ENCODE results near the gene CFAP20.

Gene CFAP20

DNA sequence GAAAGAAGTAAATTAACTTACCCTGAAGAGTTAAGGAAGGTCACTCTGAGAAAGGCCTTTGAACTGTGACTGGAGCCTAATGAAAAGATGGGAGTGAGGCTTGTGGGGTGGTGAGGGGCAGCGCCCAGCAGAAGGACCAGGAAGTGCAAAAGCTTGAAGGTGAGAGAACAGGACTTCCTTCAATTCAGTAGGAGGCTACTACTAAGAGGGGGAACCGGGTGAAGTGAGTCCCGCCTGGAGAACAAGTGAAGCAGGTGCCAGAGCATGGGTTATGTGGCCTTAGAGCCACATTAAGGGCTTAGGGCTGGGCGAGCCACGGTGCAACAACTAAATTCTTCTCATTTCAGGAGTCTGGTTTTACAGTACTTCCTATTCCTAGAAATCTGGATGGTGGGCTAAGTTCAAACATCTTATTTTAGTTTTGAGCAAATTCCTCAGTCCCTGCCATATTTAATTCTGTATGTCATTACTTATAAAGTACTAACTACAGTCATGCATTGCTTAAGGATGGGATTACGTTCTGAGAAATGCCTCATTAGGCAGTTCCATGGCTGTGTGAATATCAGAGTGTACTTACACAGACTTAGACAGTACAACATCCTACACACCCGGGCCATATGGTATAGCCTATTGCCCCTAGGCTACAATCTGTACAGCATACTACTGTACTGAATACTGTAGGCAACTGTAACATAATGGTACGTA is 5.1 kb downstream of the CFAP20 start:
- no peak overlapping the region for H3K4me3 ChIP-seq (replicated peaks; ENCODE audit: insufficient read depth, low read length)
- no peak for DNase-seq (ENCODE audit: low read depth in 1 of 2, low spot score in 1 of 2)
- TF ChIP-seq, protein P1, sequence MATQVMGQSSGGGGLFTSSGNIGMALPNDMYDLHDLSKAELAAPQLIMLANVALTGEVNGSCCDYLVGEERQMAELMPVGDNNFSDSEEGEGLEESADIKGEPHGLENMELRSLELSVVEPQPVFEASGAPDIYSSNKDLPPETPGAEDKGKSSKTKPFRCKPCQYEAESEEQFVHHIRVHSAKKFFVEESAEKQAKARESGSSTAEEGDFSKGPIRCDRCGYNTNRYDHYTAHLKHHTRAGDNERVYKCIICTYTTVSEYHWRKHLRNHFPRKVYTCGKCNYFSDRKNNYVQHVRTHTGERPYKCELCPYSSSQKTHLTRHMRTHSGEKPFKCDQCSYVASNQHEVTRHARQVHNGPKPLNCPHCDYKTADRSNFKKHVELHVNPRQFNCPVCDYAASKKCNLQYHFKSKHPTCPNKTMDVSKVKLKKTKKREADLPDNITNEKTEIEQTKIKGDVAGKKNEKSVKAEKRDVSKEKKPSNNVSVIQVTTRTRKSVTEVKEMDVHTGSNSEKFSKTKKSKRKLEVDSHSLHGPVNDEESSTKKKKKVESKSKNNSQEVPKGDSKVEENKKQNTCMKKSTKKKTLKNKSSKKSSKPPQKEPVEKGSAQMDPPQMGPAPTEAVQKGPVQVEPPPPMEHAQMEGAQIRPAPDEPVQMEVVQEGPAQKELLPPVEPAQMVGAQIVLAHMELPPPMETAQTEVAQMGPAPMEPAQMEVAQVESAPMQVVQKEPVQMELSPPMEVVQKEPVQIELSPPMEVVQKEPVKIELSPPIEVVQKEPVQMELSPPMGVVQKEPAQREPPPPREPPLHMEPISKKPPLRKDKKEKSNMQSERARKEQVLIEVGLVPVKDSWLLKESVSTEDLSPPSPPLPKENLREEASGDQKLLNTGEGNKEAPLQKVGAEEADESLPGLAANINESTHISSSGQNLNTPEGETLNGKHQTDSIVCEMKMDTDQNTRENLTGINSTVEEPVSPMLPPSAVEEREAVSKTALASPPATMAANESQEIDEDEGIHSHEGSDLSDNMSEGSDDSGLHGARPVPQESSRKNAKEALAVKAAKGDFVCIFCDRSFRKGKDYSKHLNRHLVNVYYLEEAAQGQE (IDR thresholded peaks at IDR 0.05; ENCODE audit: insufficient replicate concordance, low read depth) = no peak
- TF ChIP-seq POLR2AphosphoS5 (IDR thresholded peaks at IDR 0.05; ENCODE audit: low read depth) (no peak), GABPA (IDR thresholded peaks at IDR 0.05; ENCODE audit: low read depth) (no peak), CTCF (IDR thresholded peaks at IDR 0.05; ENCODE audit: insufficient read depth, low read length) (no peak), SPI1 (IDR thresholded peaks at IDR 0.05; ENCODE audit: borderline replicate concordance, low read depth) (no peak)
- no peak overlapping the region for H3K27ac ChIP-seq (replicated peaks)
- no peaks in the 10 kb centered on the region for H3K27me3 ChIP-seq (ENCODE audit: insufficient read depth, poor library complexity, severe bottlenecking)

DNA sequence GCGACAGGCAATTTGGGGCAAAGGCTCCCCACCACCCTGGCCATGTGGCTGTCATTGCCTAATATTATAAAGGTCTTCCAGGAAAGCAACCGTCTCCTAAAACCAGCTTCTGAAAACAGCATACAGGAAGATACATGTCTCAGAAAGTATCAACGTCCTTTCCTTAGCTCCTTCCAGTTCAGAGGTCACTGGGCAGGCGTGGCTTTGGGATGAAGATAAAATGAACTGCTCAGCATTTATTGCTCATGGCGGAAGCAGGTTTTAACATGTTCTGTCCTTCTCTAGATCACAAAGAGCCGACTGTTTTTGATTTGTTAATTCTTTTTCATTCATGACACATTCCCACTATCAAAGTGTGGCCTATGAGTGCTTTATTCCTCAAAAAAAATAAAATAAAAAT is 8.0 kb downstream of the CFAP20 start:
- Histone ChIP-seq H3K27me3 (ENCODE audit: insufficient read depth, poor library complexity, severe bottlenecking) (no peaks in the 10 kb centered on the region), H3K4me3 (replicated peaks; ENCODE audit: insufficient read depth, low read length) (no peak overlapping the region), H3K27ac (replicated peaks) (no peak overlapping the region)
- TF ChIP-seq SPI1 (IDR thresholded peaks at IDR 0.05; ENCODE audit: borderline replicate concordance, low read depth) (no peak), GABPA (IDR thresholded peaks at IDR 0.05; ENCODE audit: low read depth) (no peak), CTCF (IDR thresholded peaks at IDR 0.05; ENCODE audit: insufficient read depth, low read length) (no peak), POLR2AphosphoS5 (IDR thresholded peaks at IDR 0.05; ENCODE audit: low read depth) (no peak)
- TF ChIP-seq, protein P1 (IDR thresholded peaks at IDR 0.05; ENCODE audit: insufficient replicate concordance, low read depth) = no peak
- DNase-seq (ENCODE audit: low read depth in 1 of 2, low spot score in 1 of 2) = no peak

DNA sequence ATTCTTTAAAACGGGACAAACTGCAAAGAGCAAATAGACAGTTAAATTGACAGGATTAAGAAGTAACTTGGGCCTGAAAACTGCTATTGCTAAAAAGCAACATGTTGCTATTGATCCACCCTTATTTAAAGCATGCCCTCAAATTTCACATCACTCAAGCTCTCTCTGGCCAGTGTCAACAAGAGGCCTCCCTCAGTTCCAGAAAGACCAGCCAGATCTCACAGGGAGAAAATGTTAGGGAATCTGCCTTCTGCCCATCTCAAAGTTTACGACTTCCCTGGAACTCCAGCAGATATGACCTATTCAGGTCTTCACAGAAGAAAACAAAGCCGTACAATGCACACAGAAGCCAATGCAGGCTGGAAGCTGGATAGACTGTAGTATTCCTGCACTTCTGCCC is 8.9 kb downstream of the CFAP20 start:
- no peak for DNase-seq (ENCODE audit: low read depth in 1 of 2, low spot score in 1 of 2)
- H3K27ac ChIP-seq (replicated peaks) = no peak overlapping the region
- TF ChIP-seq SPI1 (IDR thresholded peaks at IDR 0.05; ENCODE audit: borderline replicate concordance, low read depth) (no peak), GABPA (IDR thresholded peaks at IDR 0.05; ENCODE audit: low read depth) (no peak), POLR2AphosphoS5 (IDR thresholded peaks at IDR 0.05; ENCODE audit: low read depth) (no peak), CTCF (IDR thresholded peaks at IDR 0.05; ENCODE audit: insufficient read depth, low read length) (no peak)
- TF ChIP-seq, protein P1 (IDR thresholded peaks at IDR 0.05; ENCODE audit: insufficient replicate concordance, low read depth) = no peak

More for the DNA sequence above, 8.9 kb downstream of the CFAP20 start:
- no peak overlapping the region for H3K4me3 ChIP-seq (replicated peaks; ENCODE audit: insufficient read depth, low read length)
- no peaks in the 10 kb centered on the region for H3K27me3 ChIP-seq (ENCODE audit: insufficient read depth, poor library complexity, severe bottlenecking)
